ENCODE results near the gene PPM1B.
A peak's percentile ranks its signal among the peaks of the same experiment; 100 is the strongest.
"Not testable (repeated sequence)": the region's sequence is repeated elsewhere in the genome, so short reads cannot be mapped to it uniquely, and the experiment has no call there.

PPM1B gene

DNA sequence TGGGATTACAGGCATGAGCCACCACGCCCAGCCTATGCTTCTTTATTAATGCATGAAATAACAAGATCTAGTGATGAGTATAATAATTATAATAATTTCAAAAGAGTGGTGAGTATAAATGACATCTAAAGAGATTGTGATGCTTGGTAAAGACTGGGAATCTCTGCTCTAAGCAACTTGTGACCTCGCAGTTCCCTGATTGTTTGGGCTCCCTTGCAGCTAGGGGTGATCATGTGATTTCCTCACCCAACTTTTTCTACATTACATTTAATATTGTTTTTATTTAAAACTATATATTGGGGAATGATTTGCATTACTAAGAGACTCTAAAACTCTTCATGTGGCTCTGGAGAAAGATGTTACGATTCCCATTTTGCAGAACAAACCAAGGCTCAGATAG is 4.1 kb upstream of the PPM1B start:
- H3K4me3 ChIP-seq (ENCODE audit: low read length), result no peak overlapping the region; the same call in 1 of the 2 replicates
- H3K27ac ChIP-seq (ENCODE audit: low read length), result no peak overlapping the region
- H3K9me3 ChIP-seq (ENCODE audit: insufficient read depth, low read depth, low read length), result peaks cover 9% of the 10 kb centered on the region
- H3K9ac ChIP-seq (ENCODE audit: low read depth, low read length), result no peak overlapping the region
- H3K4me1 ChIP-seq (ENCODE audit: insufficient read depth, low read length), result peaks cover 4% of the 10 kb centered on the region; the same call in 1 of the 2 replicates
- no peaks in the 10 kb centered on the region for H3K27me3 ChIP-seq (ENCODE audit: insufficient read depth, low read length)
- H3K36me3 ChIP-seq (ENCODE audit: insufficient read depth, low read depth, low read length), result no peaks in the 10 kb centered on the region

DNA sequence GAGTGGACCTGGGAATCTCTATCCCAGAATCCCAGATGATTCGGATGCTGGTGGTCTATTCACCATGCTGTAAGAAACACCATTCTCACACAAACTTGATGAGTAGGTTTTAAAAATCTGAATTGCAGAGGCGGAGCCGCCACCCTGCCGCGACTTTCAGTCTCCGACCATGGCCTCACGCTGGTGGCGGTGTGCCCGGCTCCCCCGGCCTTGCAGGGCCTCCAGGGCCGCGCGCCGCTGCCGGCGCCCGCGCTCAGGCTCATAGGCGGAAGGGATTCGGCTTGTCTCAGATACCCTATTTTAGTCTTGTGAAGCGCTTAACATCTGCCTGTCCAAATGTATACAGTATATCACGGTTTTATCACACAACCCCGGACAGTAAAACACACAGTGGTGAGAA is 2.6 kb upstream of the PPM1B start:
- Histone ChIP-seq H3K27ac (ENCODE audit: low read length) (no peak overlapping the region), H3K27me3 (ENCODE audit: insufficient read depth, low read length) (no peaks in the 10 kb centered on the region), H3K4me1 (ENCODE audit: insufficient read depth, low read length) (peaks cover 4% of the 10 kb centered on the region; the same call in 1 of the 2 replicates), H3K4me3 (ENCODE audit: low read length) (no peak overlapping the region), H3K9me3 (ENCODE audit: insufficient read depth, low read depth, low read length) (peaks cover 9% of the 10 kb centered on the region), H3K9ac (ENCODE audit: low read depth, low read length) (no peak overlapping the region), H3K36me3 (ENCODE audit: insufficient read depth, low read depth, low read length) (no peaks in the 10 kb centered on the region)

DNA sequence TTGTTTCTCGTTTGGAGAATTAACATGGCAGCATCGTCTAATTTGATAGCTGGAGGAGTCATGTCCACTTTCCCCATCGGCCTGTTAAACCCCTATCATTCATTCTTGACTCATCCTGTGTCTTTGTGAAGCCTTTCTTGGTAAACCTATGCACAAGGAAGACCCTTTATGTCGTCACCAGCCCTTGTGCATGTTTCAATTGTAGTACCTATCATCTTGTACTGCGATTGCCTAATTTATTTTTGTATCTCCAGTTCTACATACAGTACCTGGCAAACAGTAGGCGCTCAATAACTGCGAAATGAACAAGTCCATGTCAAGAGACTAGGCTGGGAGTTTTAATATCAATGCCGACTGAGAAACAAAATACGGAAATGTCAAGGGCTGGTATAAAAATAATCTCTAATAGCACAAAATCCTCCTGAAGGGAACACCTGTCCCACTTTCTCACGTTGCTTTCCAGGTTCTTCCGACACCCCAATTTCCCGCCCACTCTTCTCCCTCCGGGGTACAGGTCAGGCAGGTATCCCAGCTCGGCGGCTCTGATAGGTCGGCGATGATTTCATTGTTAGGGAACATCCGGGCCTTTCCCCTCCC is 1.3 kb upstream of the PPM1B start:
- no peak overlapping the region for H3K27ac ChIP-seq (ENCODE audit: low read length)
- no peaks in the 10 kb centered on the region for H3K27me3 ChIP-seq (ENCODE audit: insufficient read depth, low read length)
- peak overlapping the region; percentile 94; the same call in 1 of the 2 replicates for H3K9ac ChIP-seq (ENCODE audit: low read depth, low read length)
- H3K36me3 ChIP-seq (ENCODE audit: insufficient read depth, low read depth, low read length), result no peaks in the 10 kb centered on the region
- H3K9me3 ChIP-seq (ENCODE audit: insufficient read depth, low read depth, low read length), result peaks cover 9% of the 10 kb centered on the region
- H3K4me1 ChIP-seq (ENCODE audit: insufficient read depth, low read length), result peaks cover 9% of the 10 kb centered on the region; the same call in 1 of the 2 replicates
- peak overlapping the region; percentile 85 for H3K4me3 ChIP-seq (ENCODE audit: low read length)

DNA sequence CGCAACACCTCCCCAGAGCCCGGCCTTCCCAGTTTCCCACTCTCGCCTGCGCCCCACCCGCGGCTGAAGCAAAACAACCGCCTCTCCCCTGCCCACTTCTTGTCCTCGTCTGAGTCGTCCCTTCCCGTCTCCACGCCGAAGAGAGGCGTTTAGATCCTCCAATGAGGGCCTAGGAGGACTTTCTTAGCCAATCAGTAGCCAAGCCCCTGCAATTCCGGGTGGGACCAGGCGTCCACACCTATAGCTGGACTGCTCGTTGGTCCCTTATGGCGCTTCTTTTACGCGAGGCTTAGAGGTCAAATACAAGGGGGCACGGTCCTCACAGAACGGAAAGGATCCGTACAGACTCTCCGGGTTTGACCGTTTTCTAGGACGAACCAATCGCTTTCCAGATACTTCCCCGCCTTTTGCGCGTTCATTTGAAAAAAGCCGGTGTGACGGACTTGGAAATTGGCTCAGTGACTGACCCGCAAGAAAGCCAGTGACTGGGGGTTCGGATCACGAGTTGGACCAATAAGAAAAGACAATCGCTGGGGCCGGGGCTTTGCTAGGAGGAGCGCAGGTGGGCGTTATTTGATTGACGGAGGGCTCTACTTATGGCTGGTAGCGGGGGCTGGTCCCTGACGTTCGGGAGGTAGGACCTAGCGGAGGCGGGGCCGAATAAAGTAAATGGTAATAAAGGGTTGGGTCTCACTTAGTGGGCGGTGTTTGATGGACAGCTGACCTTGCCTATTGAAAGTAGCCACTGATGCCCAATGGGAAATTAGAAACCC is 581 bp upstream of the PPM1B start:
- Histone ChIP-seq H3K9ac (ENCODE audit: low read depth, low read length) (peak overlapping the region; percentile 94), H3K27me3 (ENCODE audit: insufficient read depth, low read length) (no peaks in the 10 kb centered on the region), H3K4me1 (ENCODE audit: insufficient read depth, low read length) (peaks cover 9% of the 10 kb centered on the region; the same call in 1 of the 2 replicates), H3K36me3 (ENCODE audit: insufficient read depth, low read depth, low read length) (no peaks in the 10 kb centered on the region), H3K4me3 (ENCODE audit: low read length) (peak overlapping the region; percentile 85), H3K27ac (ENCODE audit: low read length) (peak overlapping the region; percentile 93), H3K9me3 (ENCODE audit: insufficient read depth, low read depth, low read length) (peaks cover 9% of the 10 kb centered on the region)

DNA sequence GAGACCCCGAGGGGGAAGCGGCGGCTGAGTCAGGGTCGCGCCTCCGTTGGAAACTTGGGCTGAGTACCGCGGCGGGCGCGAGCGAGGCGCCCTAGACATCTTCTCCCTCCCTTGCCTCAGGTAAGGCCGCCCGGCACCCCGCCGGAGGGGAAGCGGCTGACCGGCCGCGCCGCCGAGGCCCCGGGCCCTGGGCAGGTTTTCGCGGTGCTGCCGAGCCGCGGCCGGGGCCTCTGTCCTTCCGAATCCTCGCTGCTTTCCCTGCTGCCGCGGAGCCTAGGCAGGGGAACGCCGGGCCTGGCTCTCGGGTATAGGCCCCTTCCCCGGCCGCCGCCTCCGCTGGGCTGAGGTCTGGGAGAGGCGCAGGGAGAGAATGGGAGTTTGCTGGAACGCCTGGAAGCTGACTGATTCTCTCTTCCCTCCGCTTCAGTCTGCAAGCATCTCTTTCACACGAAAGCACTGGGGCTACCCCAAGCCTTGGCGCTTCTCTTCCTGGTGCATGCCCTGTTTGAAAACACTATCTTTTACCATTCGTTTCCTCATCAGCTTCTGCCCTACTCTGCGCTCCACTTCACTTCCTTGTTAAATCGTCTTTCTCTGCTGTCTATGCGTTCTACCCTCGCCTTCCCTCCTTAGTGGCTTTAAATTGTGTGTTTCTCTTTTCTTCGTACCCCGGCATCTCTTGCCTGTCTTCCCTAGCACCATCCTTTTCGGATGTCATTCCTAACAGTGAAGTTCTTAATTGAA is 652 bp downstream of the PPM1B start:
- Histone ChIP-seq H3K9ac (ENCODE audit: low read depth, low read length) (peak overlapping the region; percentile 84), H3K36me3 (ENCODE audit: insufficient read depth, low read depth, low read length) (no peaks in the 10 kb centered on the region), H3K4me1 (ENCODE audit: insufficient read depth, low read length) (peaks cover 13% of the 10 kb centered on the region; the same call in 1 of the 2 replicates), H3K27me3 (ENCODE audit: insufficient read depth, low read length) (no peaks in the 10 kb centered on the region), H3K27ac (ENCODE audit: low read length) (no peak overlapping the region), H3K4me3 (ENCODE audit: low read length) (peak overlapping the region; percentile 83), H3K9me3 (ENCODE audit: insufficient read depth, low read depth, low read length) (peaks cover 8% of the 10 kb centered on the region)

DNA sequence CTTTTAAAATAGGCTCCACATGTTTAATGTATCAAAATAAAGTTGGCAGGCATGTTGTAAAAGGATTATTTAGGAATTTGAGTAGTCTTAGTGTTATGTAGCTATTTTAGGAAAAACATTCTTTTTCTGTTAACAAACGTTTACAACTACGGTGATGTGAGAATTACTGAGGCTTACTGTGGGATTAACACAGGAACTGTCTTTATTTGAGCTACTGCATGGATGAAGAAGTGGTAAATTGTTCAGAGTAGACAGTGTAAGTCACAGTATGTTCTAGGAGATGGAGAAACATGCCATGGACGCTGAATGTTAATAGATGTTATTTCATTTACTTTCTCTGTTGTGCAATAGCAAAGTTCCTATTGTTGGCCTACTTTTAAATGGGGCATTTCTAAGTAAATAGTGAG is 1.6 kb downstream of the PPM1B start:
- peaks cover 4% of the 10 kb centered on the region; the same call in 1 of the 2 replicates for H3K36me3 ChIP-seq (ENCODE audit: insufficient read depth, low read depth, low read length)
- no peaks in the 10 kb centered on the region for H3K9me3 ChIP-seq (ENCODE audit: insufficient read depth, low read depth, low read length)
- peaks cover 19% of the 10 kb centered on the region; the same call in 1 of the 2 replicates for H3K4me1 ChIP-seq (ENCODE audit: insufficient read depth, low read length)
- H3K9ac ChIP-seq (ENCODE audit: low read depth, low read length), result peak overlapping the region; percentile 84
- no peak overlapping the region for H3K27ac ChIP-seq (ENCODE audit: low read length)
- H3K27me3 ChIP-seq (ENCODE audit: insufficient read depth, low read length), result no peaks in the 10 kb centered on the region
- peak overlapping the region; percentile 83 for H3K4me3 ChIP-seq (ENCODE audit: low read length)

DNA sequence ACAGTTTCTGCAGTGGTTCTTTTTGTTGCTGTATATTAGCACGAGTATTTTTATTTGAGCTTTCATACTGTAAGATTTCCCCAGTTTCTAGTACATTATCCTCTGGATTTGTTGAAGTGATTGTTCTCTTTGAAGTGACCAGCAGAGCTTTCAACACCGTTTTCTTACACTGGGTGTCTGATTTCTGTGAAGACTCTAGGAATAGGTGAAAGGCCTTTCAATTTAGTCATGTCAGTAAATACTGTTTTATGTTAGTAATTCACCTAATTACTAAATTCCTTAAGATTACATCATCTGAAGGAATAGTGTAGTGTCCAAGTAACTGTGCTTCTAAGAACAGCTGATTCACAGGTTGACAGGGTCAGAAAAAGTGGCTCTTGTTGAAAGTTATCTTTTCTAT is 2.3 kb downstream of the PPM1B start:
- H3K27ac ChIP-seq (ENCODE audit: low read length), result no peak overlapping the region
- H3K36me3 ChIP-seq (ENCODE audit: insufficient read depth, low read depth, low read length), result peaks cover 6% of the 10 kb centered on the region; the same call in 1 of the 2 replicates
- peak overlapping the region; percentile 83 for H3K4me3 ChIP-seq (ENCODE audit: low read length)
- H3K27me3 ChIP-seq (ENCODE audit: insufficient read depth, low read length), result no peaks in the 10 kb centered on the region
- no peaks in the 10 kb centered on the region for H3K9me3 ChIP-seq (ENCODE audit: insufficient read depth, low read depth, low read length)
- H3K9ac ChIP-seq (ENCODE audit: low read depth, low read length), result peak overlapping the region; percentile 84; the same call in 1 of the 2 replicates
- peaks cover 20% of the 10 kb centered on the region; the same call in 1 of the 2 replicates for H3K4me1 ChIP-seq (ENCODE audit: insufficient read depth, low read length)

DNA sequence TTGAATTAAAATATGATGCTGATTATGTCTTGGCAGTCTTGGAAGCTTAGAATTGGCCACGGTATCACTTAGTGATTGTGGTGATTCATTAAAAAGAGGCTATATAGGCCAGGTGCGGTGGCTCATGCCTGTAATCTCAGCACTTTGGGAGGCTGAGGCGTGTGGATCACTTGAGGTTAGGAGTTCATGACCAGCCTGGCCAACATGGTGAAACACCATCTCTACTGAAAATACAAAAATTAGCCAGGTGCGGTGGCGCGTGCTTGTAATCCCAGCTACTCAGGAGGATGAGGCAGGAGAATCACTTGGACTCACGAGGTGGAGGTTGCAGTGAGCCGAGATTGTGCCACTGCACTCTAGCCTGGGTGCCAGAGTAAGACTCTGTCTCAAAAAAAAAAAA is 2.8 kb downstream of the PPM1B start:
- Histone ChIP-seq H3K4me1 (ENCODE audit: insufficient read depth, low read length) (peaks cover 24% of the 10 kb centered on the region; the same call in 1 of the 2 replicates), H3K4me3 (ENCODE audit: low read length) (peak overlapping the region; percentile 83), H3K9ac (ENCODE audit: low read depth, low read length) (peak overlapping the region; percentile 84; the same call in 1 of the 2 replicates)
- not testable (repeated sequence) for H3K27ac ChIP-seq (ENCODE audit: low read length); H3K9me3 ChIP-seq (ENCODE audit: insufficient read depth, low read depth, low read length); H3K27me3 ChIP-seq (ENCODE audit: insufficient read depth, low read length); H3K36me3 ChIP-seq (ENCODE audit: insufficient read depth, low read depth, low read length)

DNA sequence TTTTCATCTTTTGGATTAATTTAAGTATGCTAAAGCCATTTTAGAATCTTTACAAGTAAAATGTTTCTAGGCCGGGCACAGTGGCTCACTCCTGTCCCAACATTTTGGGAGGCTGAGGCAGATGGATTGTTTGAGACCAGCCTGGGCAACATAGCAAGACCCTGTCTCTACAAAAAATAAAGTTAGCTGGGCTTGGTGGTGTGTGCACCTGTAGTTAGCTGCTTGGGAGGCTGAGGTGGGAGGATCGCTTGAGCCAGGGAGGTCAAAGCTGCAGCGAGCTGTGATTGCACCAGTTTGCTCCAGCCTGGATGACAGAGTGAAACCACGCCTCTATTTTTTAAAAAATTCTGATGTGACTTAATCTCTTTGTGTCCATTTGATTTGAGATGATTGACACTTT is 3.9 kb downstream of the PPM1B start:
- Histone ChIP-seq H3K9me3 (ENCODE audit: insufficient read depth, low read depth, low read length) (no peaks in the 10 kb centered on the region), H3K4me3 (ENCODE audit: low read length) (peak overlapping the region; percentile 83; the same call in 1 of the 2 replicates), H3K9ac (ENCODE audit: low read depth, low read length) (no peak overlapping the region; the same call in 1 of the 2 replicates), H3K27ac (ENCODE audit: low read length) (no peak overlapping the region), H3K27me3 (ENCODE audit: insufficient read depth, low read length) (no peaks in the 10 kb centered on the region), H3K36me3 (ENCODE audit: insufficient read depth, low read depth, low read length) (peaks cover 8% of the 10 kb centered on the region), H3K4me1 (ENCODE audit: insufficient read depth, low read length) (peaks cover 19% of the 10 kb centered on the region; the same call in 1 of the 2 replicates)

DNA sequence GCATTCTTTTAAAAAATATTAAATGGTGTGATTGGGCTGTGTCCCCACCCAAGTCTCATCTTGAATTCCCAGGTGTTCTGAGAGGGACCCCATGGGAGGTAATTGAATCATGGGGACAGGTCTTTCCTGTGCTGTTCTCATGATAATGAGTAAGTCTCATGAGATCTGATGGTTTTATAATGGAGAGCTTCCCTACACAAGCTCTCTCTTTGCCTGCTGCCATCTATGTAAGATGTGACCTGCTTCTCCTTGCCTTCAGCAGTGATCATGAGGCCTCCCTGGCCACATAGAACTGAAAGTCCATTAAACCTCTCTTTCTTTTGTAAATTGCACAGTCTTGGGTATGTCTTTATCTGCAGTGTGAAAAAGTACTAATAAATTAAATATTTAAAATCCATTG is 10.3 kb downstream of the PPM1B start:
- Histone ChIP-seq H3K27me3 (ENCODE audit: insufficient read depth, low read length) (no peaks in the 10 kb centered on the region), H3K9me3 (ENCODE audit: insufficient read depth, low read depth, low read length) (no peaks in the 10 kb centered on the region; the same call in 1 of the 2 replicates), H3K36me3 (ENCODE audit: insufficient read depth, low read depth, low read length) (peaks cover 40% of the 10 kb centered on the region), H3K27ac (ENCODE audit: low read length) (no peak overlapping the region), H3K4me1 (ENCODE audit: insufficient read depth, low read length) (peaks cover 24% of the 10 kb centered on the region), H3K4me3 (ENCODE audit: low read length) (no peak overlapping the region), H3K9ac (ENCODE audit: low read depth, low read length) (no peak overlapping the region)

DNA sequence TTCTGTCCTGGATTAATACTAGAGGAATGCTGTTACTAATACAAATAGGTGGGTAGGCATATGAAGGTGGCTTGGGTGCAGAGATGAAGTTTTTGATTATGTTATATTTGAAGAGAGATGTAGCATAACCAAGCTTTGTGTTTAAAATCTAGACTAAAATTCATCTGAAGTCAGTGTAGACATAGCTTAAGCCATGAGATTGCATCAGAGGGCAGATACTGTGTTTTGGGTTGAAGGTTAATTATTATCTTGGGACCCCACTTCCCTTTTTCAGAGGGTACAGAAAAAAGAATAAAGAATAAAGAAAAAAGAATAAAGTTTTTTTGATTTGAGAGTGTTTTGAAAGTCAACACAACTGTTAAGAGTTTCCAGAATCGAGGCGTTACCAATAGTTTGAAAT is 13.0 kb downstream of the PPM1B start:
- peaks cover 13% of the 10 kb centered on the region for H3K4me1 ChIP-seq (ENCODE audit: insufficient read depth, low read length)
- no peaks in the 10 kb centered on the region for H3K27me3 ChIP-seq (ENCODE audit: insufficient read depth, low read length)
- no peak overlapping the region for H3K4me3 ChIP-seq (ENCODE audit: low read length)
- peaks cover 34% of the 10 kb centered on the region for H3K36me3 ChIP-seq (ENCODE audit: insufficient read depth, low read depth, low read length)
- no peaks in the 10 kb centered on the region; the same call in 1 of the 2 replicates for H3K9me3 ChIP-seq (ENCODE audit: insufficient read depth, low read depth, low read length)
- no peak overlapping the region for H3K9ac ChIP-seq (ENCODE audit: low read depth, low read length)
- no peak overlapping the region for H3K27ac ChIP-seq (ENCODE audit: low read length)

Data from iPS-20b (cell line).